ENCODE data around the gene DAPK1. TPM values are rescaled to one million over a fixed set of nuclear protein-coding genes. Genes with fewer than 3 reads are reported as not detected.

Gene DAPK1
- total and polyA plus RNA-seq, 7 donors: 0.66 to 8.4 (median 2.2) TPM

DNA sequence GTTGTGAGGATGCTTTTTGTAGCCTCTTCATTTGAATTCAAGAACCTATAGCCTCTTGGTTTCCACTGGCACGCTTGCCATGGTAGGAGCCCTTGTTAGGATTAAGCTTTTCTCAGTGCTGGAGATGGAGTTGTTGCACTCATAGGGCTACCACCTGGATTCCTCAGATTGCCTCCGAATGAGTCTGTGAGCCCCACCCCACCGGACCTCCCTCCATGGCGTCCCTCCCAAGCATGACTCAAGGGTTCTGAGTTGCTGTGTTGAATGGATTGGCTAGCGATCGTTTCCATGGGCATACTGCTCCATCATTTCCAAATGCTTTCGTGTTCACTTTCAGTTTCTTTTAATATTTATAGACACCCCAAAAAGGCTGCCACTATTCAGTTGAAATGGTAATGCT, 69.9 kb downstream of the DAPK1 start:
- Histone ChIP-seq H3K36me3 (ENCODE audit: insufficient read depth in 1 of 2, low read depth in 1 of 2) (no peaks in the 10 kb centered on the region), H3K27ac (no peak overlapping the region), H3K27me3 (ENCODE audit: insufficient read depth in 3 of 3, low read length in 2 of 3) (no peaks in the 10 kb centered on the region), H3K4me3 (no peak overlapping the region), H3K9me3 (no peaks in the 10 kb centered on the region), H3K4me1 (peaks cover 6% of the 10 kb centered on the region)
- ATAC-seq (no peak), DNase-seq (no peak)
- WGBS, 3 donors: 62 to 76% (median 63%) methylated on average over 7 of the region's 7 CpGs
- TF ChIP-seq, protein P1, sequence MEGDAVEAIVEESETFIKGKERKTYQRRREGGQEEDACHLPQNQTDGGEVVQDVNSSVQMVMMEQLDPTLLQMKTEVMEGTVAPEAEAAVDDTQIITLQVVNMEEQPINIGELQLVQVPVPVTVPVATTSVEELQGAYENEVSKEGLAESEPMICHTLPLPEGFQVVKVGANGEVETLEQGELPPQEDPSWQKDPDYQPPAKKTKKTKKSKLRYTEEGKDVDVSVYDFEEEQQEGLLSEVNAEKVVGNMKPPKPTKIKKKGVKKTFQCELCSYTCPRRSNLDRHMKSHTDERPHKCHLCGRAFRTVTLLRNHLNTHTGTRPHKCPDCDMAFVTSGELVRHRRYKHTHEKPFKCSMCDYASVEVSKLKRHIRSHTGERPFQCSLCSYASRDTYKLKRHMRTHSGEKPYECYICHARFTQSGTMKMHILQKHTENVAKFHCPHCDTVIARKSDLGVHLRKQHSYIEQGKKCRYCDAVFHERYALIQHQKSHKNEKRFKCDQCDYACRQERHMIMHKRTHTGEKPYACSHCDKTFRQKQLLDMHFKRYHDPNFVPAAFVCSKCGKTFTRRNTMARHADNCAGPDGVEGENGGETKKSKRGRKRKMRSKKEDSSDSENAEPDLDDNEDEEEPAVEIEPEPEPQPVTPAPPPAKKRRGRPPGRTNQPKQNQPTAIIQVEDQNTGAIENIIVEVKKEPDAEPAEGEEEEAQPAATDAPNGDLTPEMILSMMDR (IDR thresholded peaks at IDR 0.05): no peak
- intact Hi-C loops (cut with DNase I): no loop called here

DNA sequence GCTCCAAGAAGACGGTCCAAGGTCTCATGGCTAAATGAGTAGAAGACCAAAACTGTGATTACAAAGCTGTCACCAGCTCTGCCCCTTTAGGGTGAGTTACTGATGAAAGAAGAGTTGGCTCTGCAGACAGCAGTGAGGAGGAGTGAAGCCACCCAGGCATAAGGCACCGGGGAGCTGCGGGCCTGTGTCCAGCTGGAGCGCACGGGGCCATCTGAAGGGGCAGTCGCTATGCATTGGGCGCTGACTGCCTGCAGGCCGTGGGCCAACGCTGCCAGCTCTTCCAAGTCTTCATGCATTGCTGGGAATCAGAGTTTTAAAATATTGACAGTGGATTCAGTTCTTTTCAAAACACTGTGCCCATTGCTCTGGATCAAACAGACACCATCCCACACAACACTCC, 70.3 kb downstream of the DAPK1 start:
- Histone ChIP-seq H3K9me3 (no peaks in the 10 kb centered on the region), H3K4me1 (peaks cover 6% of the 10 kb centered on the region), H3K27ac (no peak overlapping the region), H3K4me3 (no peak overlapping the region), H3K27me3 (ENCODE audit: insufficient read depth in 3 of 3, low read length in 2 of 3) (no peaks in the 10 kb centered on the region), H3K36me3 (ENCODE audit: insufficient read depth in 1 of 2, low read depth in 1 of 2) (no peaks in the 10 kb centered on the region)
- TF ChIP-seq, protein P1 (IDR thresholded peaks at IDR 0.05): no peak
- ATAC-seq: no peak
- 43 to 72% (median 51%) methylated on average over 9 of the region's 9 CpGs for WGBS, 3 donors
- DNase-seq: no peak
- intact Hi-C loops (cut with DNase I): no loop called here

DNA sequence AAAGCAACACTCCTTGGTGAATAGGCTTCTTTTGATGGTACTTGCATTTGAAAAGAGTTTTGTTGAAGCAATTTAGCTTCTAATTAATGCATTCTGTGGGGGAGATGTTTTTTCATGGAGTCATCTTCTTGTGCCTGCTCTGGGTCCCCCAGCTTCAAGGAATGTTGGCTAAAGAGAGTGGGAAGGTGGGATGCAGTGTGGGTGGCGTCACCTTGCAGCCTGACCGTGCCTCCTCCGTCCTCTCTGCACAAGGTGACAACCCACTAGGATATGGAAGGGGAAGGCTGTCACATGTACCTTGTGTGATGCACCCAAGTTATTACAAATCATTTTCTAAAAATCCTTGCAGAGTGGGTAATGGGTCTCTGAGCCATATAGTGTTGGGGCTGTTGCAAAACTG, 70.7 kb downstream of the DAPK1 start:
- WGBS, 3 donors: 91 to 98% (median 95%) methylated on average over 3 of the region's 3 CpGs
- Histone ChIP-seq H3K27ac (no peak overlapping the region), H3K4me3 (no peak overlapping the region), H3K9me3 (no peaks in the 10 kb centered on the region), H3K4me1 (peaks cover 6% of the 10 kb centered on the region), H3K27me3 (ENCODE audit: insufficient read depth in 3 of 3, low read length in 2 of 3) (no peaks in the 10 kb centered on the region), H3K36me3 (ENCODE audit: insufficient read depth in 1 of 2, low read depth in 1 of 2) (no peaks in the 10 kb centered on the region)
- TF ChIP-seq, protein P1 (IDR thresholded peaks at IDR 0.05): no peak
- ATAC-seq: no peak
- intact Hi-C loops (cut with DNase I): no loop called here
- no peak for DNase-seq

DNA sequence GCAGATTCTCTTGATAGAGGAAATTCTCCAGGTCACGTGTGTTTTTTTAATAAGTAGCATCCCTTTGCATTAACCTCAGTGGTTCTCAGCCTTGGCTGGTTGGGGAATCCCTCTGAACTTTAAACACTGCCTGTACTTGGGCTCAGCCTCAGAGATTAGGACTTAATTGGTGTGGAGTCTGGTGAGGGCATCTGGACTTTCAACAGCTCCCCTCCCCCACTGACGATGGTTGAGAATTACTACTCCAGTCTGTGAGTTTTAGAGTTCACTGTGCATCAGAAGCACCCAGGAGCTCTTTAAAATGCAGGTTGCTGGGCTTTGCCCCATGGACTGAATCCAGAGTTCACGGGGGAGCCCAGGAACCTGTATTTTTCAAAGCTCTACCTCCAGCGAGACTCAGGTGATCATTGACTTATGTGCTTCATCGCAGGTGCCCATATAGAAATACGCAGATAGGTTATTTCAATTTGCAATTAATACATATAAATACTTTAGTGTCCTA, 71.4 kb downstream of the DAPK1 start:
- Histone ChIP-seq H3K27me3 (ENCODE audit: insufficient read depth in 3 of 3, low read length in 2 of 3) (no peaks in the 10 kb centered on the region), H3K4me3 (no peak overlapping the region), H3K9me3 (no peaks in the 10 kb centered on the region), H3K27ac (no peak overlapping the region), H3K36me3 (ENCODE audit: insufficient read depth in 1 of 2, low read depth in 1 of 2) (no peaks in the 10 kb centered on the region), H3K4me1 (peaks cover 6% of the 10 kb centered on the region)
- WGBS, 3 donors: 84 to 88% (median 87%) methylated on average over 6 of the region's 6 CpGs
- DNase-seq: no peak
- TF ChIP-seq, protein P1 (IDR thresholded peaks at IDR 0.05): no peak
- no peak for ATAC-seq
- intact Hi-C loops (cut with DNase I): no loop called here

DNA sequence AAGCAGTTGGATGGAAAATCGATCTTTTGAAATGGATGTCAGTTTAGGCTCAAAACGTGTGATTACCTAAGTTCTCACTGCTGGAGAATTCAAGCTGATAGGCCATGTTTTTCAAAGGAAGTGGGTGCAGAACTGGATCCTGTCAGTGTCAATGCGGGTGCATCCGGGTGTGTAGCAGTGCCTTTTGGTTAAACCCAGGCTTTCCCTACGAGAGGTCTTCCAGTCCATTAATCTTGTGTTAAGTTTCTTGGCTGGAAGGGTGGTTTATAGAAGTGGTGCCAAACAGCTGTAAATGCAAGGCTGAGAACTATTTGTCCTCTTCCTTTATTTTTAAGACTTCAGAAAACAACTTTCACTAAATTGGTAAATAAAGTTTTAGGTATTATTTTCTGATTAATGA, 71.9 kb downstream of the DAPK1 start:
- DNase-seq: no peak
- Histone ChIP-seq H3K27ac (no peak overlapping the region), H3K27me3 (ENCODE audit: insufficient read depth in 3 of 3, low read length in 2 of 3) (no peaks in the 10 kb centered on the region), H3K4me1 (peaks cover 6% of the 10 kb centered on the region), H3K4me3 (no peak overlapping the region), H3K36me3 (ENCODE audit: insufficient read depth in 1 of 2, low read depth in 1 of 2) (no peaks in the 10 kb centered on the region), H3K9me3 (no peaks in the 10 kb centered on the region)
- ATAC-seq: peak in 1 of 4 donors; percentile 36
- 29 to 55% (median 45%) methylated on average over 5 of the region's 5 CpGs for WGBS, 3 donors
- intact Hi-C loops (cut with DNase I): no loop called here
- TF ChIP-seq, protein P1 (IDR thresholded peaks at IDR 0.05): no peak
